SH-SY5Y (cell line): ENCODE data around the gene ADARB2.

Source experiments
- GATA2 ChIP-seq: IDR thresholded peaks from 2 replicates; pipeline ENCODE4 v1.6.1; 2011; ENCODE audit warnings: mild to moderate bottlenecking, low read depth, low read length
- GATA3 ChIP-seq: IDR thresholded peaks from 2 replicates; pipeline ENCODE4 v1.6.1; 2011; ENCODE audit warnings: low read depth, mild to moderate bottlenecking, low read length, moderate library complexity

The ADARB2 gene

GRCh38 chr10:1255600-1256431 is 481.5 kb downstream of the ADARB2 start:
- no peak for TF ChIP-seq GATA2
- TF ChIP-seq GATA3: no peak

GRCh38 chr10:1255118-1255517 is 482.2 kb downstream of the ADARB2 start:
- TF ChIP-seq GATA2: no peak
- TF ChIP-seq GATA3: no peak

GRCh38 chr10:1253523-1254353 is 483.6 kb downstream of the ADARB2 start:
- TF ChIP-seq GATA3 (no peak), GATA2 (no peak)

GRCh38 chr10:1251769-1252168 is 485.6 kb downstream of the ADARB2 start:
- TF ChIP-seq GATA3: no peak

GRCh38 chr10:1249142-1249920 is 488.0 kb downstream of the ADARB2 start:
- TF ChIP-seq GATA2: no peak
- no peak for TF ChIP-seq GATA3

GRCh38 chr10:1247598-1248261 is 489.6 kb downstream of the ADARB2 start:
- no peak for TF ChIP-seq GATA2
- TF ChIP-seq GATA3: no peak

- no peak for TF ChIP-seq GATA3
- no peak for TF ChIP-seq GATA2
Measured at GRCh38 chr10:1244493-1244892, 492.8 kb downstream of the ADARB2 start.

GRCh38 chr10:1243486-1244234 is 493.7 kb downstream of the ADARB2 start:
- no peak for TF ChIP-seq GATA3
- TF ChIP-seq GATA2: no peak

- no peak for TF ChIP-seq GATA2
- TF ChIP-seq GATA3: no peak
Measured at GRCh38 chr10:1242975-1243374, 494.4 kb downstream of the ADARB2 start.

GRCh38 chr10:1241973-1242935 is 495.1 kb downstream of the ADARB2 start:
- TF ChIP-seq GATA2: no peak

GRCh38 chr10:1241322-1241890 is 495.9 kb downstream of the ADARB2 start:
- TF ChIP-seq GATA3: no peak
- TF ChIP-seq GATA2: no peak

GRCh38 chr10:1240341-1240775 is 497.0 kb downstream of the ADARB2 start:
- TF ChIP-seq GATA2 (no peak), GATA3 (no peak)
